Dermis lymphatic vessel endothelial cell (primary cell): Measurements from ENCODE around the gene ENPP4. TPM values are rescaled to one million over a fixed set of nuclear protein-coding genes. Genes with fewer than 3 reads are reported as not detected.

ENCODE experiments used
- total RNA-seq: library from RNA; depleted of rRNA; stranded (reverse); fragments of >200 nt; gene quantifications from 2 replicates; pipeline ENCODE4 v1.2.1, GENCODE V29; 2014

Gene ENPP4
- total RNA-seq, result under 0.01 and 0.26 TPM in 2 replicates

GRCh38 chr6:46129629-46130511 lies at the start of gene ENPP4:
Gene ENPP4, plus strand, starts transcription at chr6:46129989. Its CDS starts 9,595 bp downstream, at chr6:46139584.

GRCh38 chr6:46170357-46171289 lies 40.8 kb downstream of the ENPP4 start, which contains the start of gene ENPP5:
Gene ENPP5, minus strand, starts transcription at chr6:46170980. Its CDS starts 2,718 bp downstream, at chr6:46168262.

Other genes starting within 250 kb of the ENPP4 start
- not detected in 2 replicates for gene CLIC5, start 114.1 kb upstream of the ENPP4 start, total RNA-seq
- not detected in 2 replicates for gene ENPP5, start 41.0 kb downstream of the ENPP4 start, total RNA-seq